GM18867 (cell line): ENCODE data around the gene USP6NL.
A peak's percentile ranks its signal among the peaks of the same experiment; 100 is the strongest.
"Not testable (repeated sequence)": the region's sequence is repeated elsewhere in the genome, so short reads cannot be mapped to it uniquely, and the experiment has no call there.

Experiments used
- ATAC-seq: cut with Tn5 transposase; IDR thresholded peaks from one replicate; pipeline ENCODE4 v1.9.1; 2021; ENCODE audit warnings: mild to moderate bottlenecking, moderate library complexity; ENCODE audit not compliant: unreplicated experiment

Gene USP6NL

GRCh38 chr10:11520892-11521291, 90.6 kb downstream of the USP6NL start:
- ATAC-seq = no peak

- ATAC-seq = peak; percentile 50
Measured at GRCh38 chr10:11517150-11517549, 94.3 kb downstream of the USP6NL start.

GRCh38 chr10:11516431-11516746, 95.1 kb downstream of the USP6NL start:
- peak; percentile 47 for ATAC-seq

GRCh38 chr10:11515596-11516430, 95.6 kb downstream of the USP6NL start:
- ATAC-seq = peak; percentile 66

GRCh38 chr10:11513727-11514126, 97.7 kb downstream of the USP6NL start:
- ATAC-seq = no peak

GRCh38 chr10:11512596-11512995, 98.9 kb downstream of the USP6NL start:
- ATAC-seq = no peak

GRCh38 chr10:11511321-11511720, 100.1 kb downstream of the USP6NL start:
- no peak for ATAC-seq

- no peak for ATAC-seq
Measured at GRCh38 chr10:11510736-11511135, 100.7 kb downstream of the USP6NL start.

GRCh38 chr10:11510281-11510680, 101.2 kb downstream of the USP6NL start:
- ATAC-seq = no peak

- ATAC-seq = no peak
Measured at GRCh38 chr10:11509036-11509435, 102.4 kb downstream of the USP6NL start.

- no peak for ATAC-seq
Measured at GRCh38 chr10:11506247-11506789, 105.1 kb downstream of the USP6NL start.

- no peak for ATAC-seq
Measured at GRCh38 chr10:11505639-11506038, 105.8 kb downstream of the USP6NL start.

GRCh38 chr10:11504566-11505285, 106.7 kb downstream of the USP6NL start:
- no peak for ATAC-seq

- ATAC-seq = no peak
Measured at GRCh38 chr10:11501600-11501999, 109.8 kb downstream of the USP6NL start.

- peak; percentile 84 for ATAC-seq
Measured at GRCh38 chr10:11499425-11500071, 111.9 kb downstream of the USP6NL start.

GRCh38 chr10:11498399-11498798, 113.1 kb downstream of the USP6NL start:
- no peak for ATAC-seq

GRCh38 chr10:11494923-11495322, 116.5 kb downstream of the USP6NL start:
- ATAC-seq = not testable (repeated sequence)

GRCh38 chr10:11493646-11494045, 117.8 kb downstream of the USP6NL start:
- ATAC-seq = no peak

- no peak for ATAC-seq
Measured at GRCh38 chr10:11491087-11491486, 120.4 kb downstream of the USP6NL start.

- ATAC-seq = no peak
Measured at GRCh38 chr10:11489591-11489990, 121.9 kb downstream of the USP6NL start.

GRCh38 chr10:11488126-11488525, 123.3 kb downstream of the USP6NL start:
- no peak for ATAC-seq
